ENCODE measurements around the gene EPN2.

Gene EPN2

GRCh38 chr17:19285213-19285900 is 48.2 kb downstream of the EPN2 start:
- TF ChIP-seq SIN3A (IDR thresholded peaks at IDR 0.05; ENCODE audit: borderline replicate concordance, insufficient read depth, low read length) (no peak), FOXP2 (optimal IDR thresholded peaks at IDR 0.05; ENCODE audit: borderline replicate concordance, extremely low read depth, extremely low read length, insufficient read depth) (no peak), REST (IDR thresholded peaks at IDR 0.05; ENCODE audit: insufficient read depth in 1 of 2, low read depth in 2 of 2, low read length in 2 of 2) (no peak), POLR2AphosphoS5 (IDR thresholded peaks at IDR 0.05; ENCODE audit: low read depth, low read length) (no peak), TAF1 (IDR thresholded peaks at IDR 0.05; ENCODE audit: borderline replicate concordance, insufficient read depth, low read length) (no peak)

GRCh38 chr17:19286751-19287341 is 49.7 kb downstream of the EPN2 start:
- no peak for TF ChIP-seq FOXP2 (optimal IDR thresholded peaks at IDR 0.05; ENCODE audit: borderline replicate concordance, extremely low read depth, extremely low read length, insufficient read depth)
- no peak for TF ChIP-seq REST (IDR thresholded peaks at IDR 0.05; ENCODE audit: insufficient read depth in 1 of 2, low read depth in 2 of 2, low read length in 2 of 2)
- TF ChIP-seq POLR2AphosphoS5 (IDR thresholded peaks at IDR 0.05; ENCODE audit: low read depth, low read length) = no peak
- TF ChIP-seq SIN3A (IDR thresholded peaks at IDR 0.05; ENCODE audit: borderline replicate concordance, insufficient read depth, low read length) = no peak
- TF ChIP-seq TAF1 (IDR thresholded peaks at IDR 0.05; ENCODE audit: borderline replicate concordance, insufficient read depth, low read length) = no peak

GRCh38 chr17:19287651-19288050 is 50.5 kb downstream of the EPN2 start:
- TF ChIP-seq TAF1 (IDR thresholded peaks at IDR 0.05; ENCODE audit: borderline replicate concordance, insufficient read depth, low read length) (no peak), SIN3A (IDR thresholded peaks at IDR 0.05; ENCODE audit: borderline replicate concordance, insufficient read depth, low read length) (no peak), POLR2AphosphoS5 (IDR thresholded peaks at IDR 0.05; ENCODE audit: low read depth, low read length) (no peak), REST (IDR thresholded peaks at IDR 0.05; ENCODE audit: insufficient read depth in 1 of 2, low read depth in 2 of 2, low read length in 2 of 2) (no peak), FOXP2 (optimal IDR thresholded peaks at IDR 0.05; ENCODE audit: borderline replicate concordance, extremely low read depth, extremely low read length, insufficient read depth) (no peak)

GRCh38 chr17:19288453-19288852 is 51.3 kb downstream of the EPN2 start:
- TF ChIP-seq TAF1 (IDR thresholded peaks at IDR 0.05; ENCODE audit: borderline replicate concordance, insufficient read depth, low read length) (no peak), REST (IDR thresholded peaks at IDR 0.05; ENCODE audit: insufficient read depth in 1 of 2, low read depth in 2 of 2, low read length in 2 of 2) (no peak), SIN3A (IDR thresholded peaks at IDR 0.05; ENCODE audit: borderline replicate concordance, insufficient read depth, low read length) (no peak), POLR2AphosphoS5 (IDR thresholded peaks at IDR 0.05; ENCODE audit: low read depth, low read length) (no peak), FOXP2 (optimal IDR thresholded peaks at IDR 0.05; ENCODE audit: borderline replicate concordance, extremely low read depth, extremely low read length, insufficient read depth) (no peak)
